ENCODE results near the gene ARL11.

Gene ARL11

GRCh38 chr13:49615836-49616675 lies 12.3 kb upstream of the ARL11 start:
- no peak for DNase-seq (ENCODE audit: low read depth)

GRCh38 chr13:49616676-49617065 lies 11.6 kb upstream of the ARL11 start:
- no peak for DNase-seq (ENCODE audit: low read depth)

- peak; percentile 28 for DNase-seq (ENCODE audit: low read depth)
These were observed 8.1 kb upstream of the ARL11 start for GRCh38 chr13:49620170-49620621.

- no peak for DNase-seq (ENCODE audit: low read depth)
These were observed 5.9 kb upstream of the ARL11 start for GRCh38 chr13:49622174-49622946.

- no peak for DNase-seq (ENCODE audit: low read depth)
These were observed 4.1 kb upstream of the ARL11 start for GRCh38 chr13:49624229-49624628.

- DNase-seq (ENCODE audit: low read depth) = no peak
These were observed 2.8 kb upstream of the ARL11 start for GRCh38 chr13:49625392-49626079.

GRCh38 chr13:49629196-49629938 lies 1.1 kb downstream of the ARL11 start:
- DNase-seq (ENCODE audit: low read depth) = peak; percentile 31

GRCh38 chr13:49629947-49630346 lies 1.6 kb downstream of the ARL11 start:
- peak; percentile 42 for DNase-seq (ENCODE audit: low read depth)

- no peak for DNase-seq (ENCODE audit: low read depth)
These were observed 2.3 kb downstream of the ARL11 start for GRCh38 chr13:49630580-49630979.

- DNase-seq (ENCODE audit: low read depth) = no peak
These were observed 3.8 kb downstream of the ARL11 start for GRCh38 chr13:49632156-49632555.

GRCh38 chr13:49633710-49634109 lies 5.4 kb downstream of the ARL11 start:
- no peak for DNase-seq (ENCODE audit: low read depth)

GRCh38 chr13:49635599-49636433 lies 7.5 kb downstream of the ARL11 start:
- DNase-seq (ENCODE audit: low read depth) = peak; percentile 36

GRCh38 chr13:49636705-49637104 lies 8.4 kb downstream of the ARL11 start:
- DNase-seq (ENCODE audit: low read depth) = no peak

GRCh38 chr13:49638030-49638743 lies 9.9 kb downstream of the ARL11 start:
- peak; percentile 8 for DNase-seq (ENCODE audit: low read depth)

- no peak for DNase-seq (ENCODE audit: low read depth)
These were observed 10.4 kb downstream of the ARL11 start for GRCh38 chr13:49638744-49639072.

- DNase-seq (ENCODE audit: low read depth) = peak; percentile 78
These were observed 13.5 kb downstream of the ARL11 start for GRCh38 chr13:49641801-49642291.

GRCh38 chr13:49643035-49643646 lies 14.8 kb downstream of the ARL11 start:
- no peak for DNase-seq (ENCODE audit: low read depth)

GRCh38 chr13:49645451-49645850 lies 17.1 kb downstream of the ARL11 start:
- no peak for DNase-seq (ENCODE audit: low read depth)

GRCh38 chr13:49646688-49647087 lies 18.4 kb downstream of the ARL11 start:
- no peak for DNase-seq (ENCODE audit: low read depth)
